Measurements from ENCODE around the gene ADAMTS17. TPM values are rescaled to one million over a fixed set of nuclear protein-coding genes. Genes with fewer than 3 reads are reported as not detected.

The ADAMTS17 gene
- total RNA-seq, 1 donor, result 0.81 TPM

DNA sequence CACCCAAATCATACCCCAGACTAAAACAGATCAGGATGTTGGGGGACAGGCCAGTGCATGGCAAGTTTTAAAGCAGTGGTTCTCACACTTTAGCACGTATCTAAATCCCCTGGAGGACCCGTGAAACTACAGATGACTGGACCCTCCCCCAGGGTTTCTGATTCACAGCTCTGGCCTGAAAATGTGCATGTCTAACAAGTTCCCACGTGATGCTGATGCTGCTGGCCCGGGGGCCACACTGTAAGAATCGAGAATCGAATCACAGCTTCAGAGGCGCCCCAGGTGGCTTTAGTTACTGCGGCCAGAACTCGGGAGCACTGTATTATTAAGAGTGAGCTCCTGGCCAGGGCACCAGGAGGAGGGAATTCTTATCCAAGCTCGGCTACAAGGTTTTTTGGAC, 11.6 kb downstream of the ADAMTS17 start:
- DNase-seq (ENCODE audit: low read depth), result no peak
- TF ChIP-seq, protein P1, sequence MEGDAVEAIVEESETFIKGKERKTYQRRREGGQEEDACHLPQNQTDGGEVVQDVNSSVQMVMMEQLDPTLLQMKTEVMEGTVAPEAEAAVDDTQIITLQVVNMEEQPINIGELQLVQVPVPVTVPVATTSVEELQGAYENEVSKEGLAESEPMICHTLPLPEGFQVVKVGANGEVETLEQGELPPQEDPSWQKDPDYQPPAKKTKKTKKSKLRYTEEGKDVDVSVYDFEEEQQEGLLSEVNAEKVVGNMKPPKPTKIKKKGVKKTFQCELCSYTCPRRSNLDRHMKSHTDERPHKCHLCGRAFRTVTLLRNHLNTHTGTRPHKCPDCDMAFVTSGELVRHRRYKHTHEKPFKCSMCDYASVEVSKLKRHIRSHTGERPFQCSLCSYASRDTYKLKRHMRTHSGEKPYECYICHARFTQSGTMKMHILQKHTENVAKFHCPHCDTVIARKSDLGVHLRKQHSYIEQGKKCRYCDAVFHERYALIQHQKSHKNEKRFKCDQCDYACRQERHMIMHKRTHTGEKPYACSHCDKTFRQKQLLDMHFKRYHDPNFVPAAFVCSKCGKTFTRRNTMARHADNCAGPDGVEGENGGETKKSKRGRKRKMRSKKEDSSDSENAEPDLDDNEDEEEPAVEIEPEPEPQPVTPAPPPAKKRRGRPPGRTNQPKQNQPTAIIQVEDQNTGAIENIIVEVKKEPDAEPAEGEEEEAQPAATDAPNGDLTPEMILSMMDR (IDR thresholded peaks at IDR 0.05; ENCODE audit: insufficient read depth, low read length), result no peak
- no peak overlapping the region for H3K4me3 ChIP-seq (ENCODE audit: low read depth, low read length)

DNA sequence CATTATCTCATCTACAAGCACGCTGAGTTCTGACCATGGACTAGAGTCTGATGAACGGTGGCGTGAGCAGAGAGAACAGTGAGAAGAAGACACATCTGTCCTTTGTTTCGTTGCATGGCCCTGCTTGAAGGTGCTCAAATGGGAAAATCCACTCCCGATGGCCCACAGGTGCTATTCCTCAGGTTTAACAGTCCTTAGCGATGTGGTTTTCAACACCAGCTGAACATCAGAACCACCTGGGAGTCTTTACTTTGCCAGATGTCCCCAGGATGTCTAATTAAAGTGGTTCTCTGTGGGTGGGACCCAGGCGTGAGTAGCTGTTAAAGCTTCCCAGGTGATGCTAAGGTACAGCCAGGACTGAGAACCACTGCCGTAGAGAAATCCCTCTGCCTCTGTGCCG, 13.0 kb downstream of the ADAMTS17 start:
- TF ChIP-seq, protein P1 (IDR thresholded peaks at IDR 0.05; ENCODE audit: insufficient read depth, low read length), result no peak
- no peak for DNase-seq (ENCODE audit: low read depth)
- no peak overlapping the region for H3K4me3 ChIP-seq (ENCODE audit: low read depth, low read length)

DNA sequence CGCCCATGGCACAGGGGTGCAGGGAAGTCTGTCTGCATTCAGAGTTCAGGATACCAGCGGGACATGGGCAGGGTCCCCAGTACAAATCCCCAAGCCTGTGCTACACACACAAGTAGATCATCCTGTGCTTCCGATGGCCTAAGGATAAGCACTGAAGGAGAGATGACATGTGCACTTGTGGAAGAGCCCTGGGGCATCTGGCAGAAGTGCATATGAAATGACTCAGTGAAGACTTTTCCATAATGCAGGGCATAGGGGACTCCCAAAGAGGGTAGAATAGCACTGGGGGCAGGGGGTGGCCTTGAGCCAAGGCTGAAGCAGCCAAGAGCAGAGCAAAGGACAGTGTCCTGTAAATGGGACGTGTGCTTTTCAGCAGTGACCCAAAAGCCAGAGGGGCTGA, 22.9 kb downstream of the ADAMTS17 start:
- H3K4me3 ChIP-seq (ENCODE audit: low read depth, low read length), result no peak overlapping the region
- no peak for DNase-seq (ENCODE audit: low read depth)
- TF ChIP-seq, protein P1 (IDR thresholded peaks at IDR 0.05; ENCODE audit: insufficient read depth, low read length), result no peak

DNA sequence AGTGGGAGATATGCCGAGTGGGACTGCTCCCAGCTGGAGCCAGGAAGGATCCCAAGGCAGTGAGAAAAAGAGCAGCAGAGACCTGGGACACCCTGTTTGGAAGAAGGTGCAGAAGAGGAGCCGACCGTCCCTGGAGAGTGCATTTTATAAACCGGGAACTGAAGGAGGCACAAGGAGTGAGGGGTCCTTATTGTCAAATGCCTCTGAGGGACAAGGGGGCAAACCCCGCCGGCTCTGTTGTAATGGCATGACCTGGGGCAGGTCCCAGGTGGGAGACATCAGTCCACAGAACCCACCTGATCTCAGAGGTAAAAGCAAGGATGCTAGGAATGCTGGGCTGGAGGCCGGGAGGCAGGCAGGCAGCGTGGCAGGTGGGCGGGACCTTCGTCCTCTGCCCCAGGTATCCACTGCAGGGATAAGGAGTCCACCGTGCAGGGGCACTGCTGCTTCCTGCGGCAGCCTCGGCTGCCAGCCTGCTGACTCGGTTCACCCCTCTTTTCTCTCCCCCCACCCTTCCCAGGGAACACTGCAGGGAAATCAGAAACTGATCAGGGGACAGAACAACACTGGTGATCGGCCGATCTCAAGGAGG, 26.9 kb downstream of the ADAMTS17 start:
- TF ChIP-seq, protein P1 (IDR thresholded peaks at IDR 0.05; ENCODE audit: insufficient read depth, low read length), result no peak
- no peak overlapping the region for H3K4me3 ChIP-seq (ENCODE audit: low read depth, low read length)
- DNase-seq (ENCODE audit: low read depth), result no peak

DNA sequence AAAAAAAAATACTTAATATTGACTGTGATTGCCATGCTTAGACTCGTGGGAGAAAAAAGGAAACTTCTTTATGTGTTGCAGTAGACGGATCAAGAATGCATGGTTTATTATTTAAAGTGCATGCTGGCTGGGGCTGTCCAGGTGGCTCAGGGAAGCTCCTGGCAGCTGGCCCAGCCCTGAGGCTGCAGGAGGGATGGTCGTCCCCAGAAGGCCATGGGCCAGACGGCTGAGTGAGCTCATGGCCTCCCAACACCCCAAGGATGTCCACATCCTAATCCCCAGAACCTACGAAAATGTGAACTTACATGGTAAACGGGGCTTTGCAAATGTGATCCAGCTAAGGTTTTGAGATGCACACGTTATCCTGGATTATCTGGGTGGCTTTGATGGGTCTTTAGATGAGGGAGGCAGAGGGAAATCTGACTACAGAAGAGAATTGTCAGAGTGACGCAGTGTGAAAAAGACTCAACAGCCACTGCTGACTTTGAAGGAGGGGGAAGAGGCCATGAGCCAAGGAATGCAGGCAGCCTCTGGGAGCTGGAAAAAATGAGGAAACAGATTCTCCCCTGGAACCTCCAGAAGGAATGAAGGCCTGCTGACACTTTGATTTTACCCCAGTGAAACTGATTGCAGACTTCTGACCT, 29.8 kb downstream of the ADAMTS17 start:
- DNase-seq (ENCODE audit: low read depth), result no peak
- TF ChIP-seq, protein P1 (IDR thresholded peaks at IDR 0.05; ENCODE audit: insufficient read depth, low read length), result no peak
- no peak overlapping the region for H3K4me3 ChIP-seq (ENCODE audit: low read depth, low read length)

DNA sequence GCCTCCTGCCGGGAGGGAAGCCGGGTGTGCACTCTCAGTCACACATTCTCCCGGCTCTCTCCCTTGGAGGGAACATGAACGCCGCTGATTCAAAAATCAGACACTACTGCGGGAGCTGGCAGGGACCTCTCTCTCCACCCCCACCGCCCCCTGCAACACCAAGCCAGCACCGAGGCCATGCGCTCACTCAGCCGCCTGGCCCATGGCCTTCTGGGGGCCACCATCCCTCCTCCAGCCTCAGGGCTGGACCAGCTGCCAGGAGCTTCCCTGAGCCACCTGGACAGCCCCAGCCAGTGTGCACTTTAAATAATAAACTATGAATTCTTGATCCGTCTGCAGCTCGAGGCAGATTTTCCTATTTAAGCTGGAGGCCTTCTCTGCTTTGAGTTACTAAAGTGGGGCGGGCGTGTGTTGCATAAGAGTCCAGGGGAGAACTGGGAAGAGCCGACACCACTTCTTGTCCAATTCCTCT, 30.6 kb downstream of the ADAMTS17 start:
- DNase-seq (ENCODE audit: low read depth), result no peak
- TF ChIP-seq, protein P1 (IDR thresholded peaks at IDR 0.05; ENCODE audit: insufficient read depth, low read length), result no peak
- H3K4me3 ChIP-seq (ENCODE audit: low read depth, low read length), result no peak overlapping the region
